ENCODE results near the gene ABCC6.
"Not testable (repeated sequence)": the region's sequence is repeated elsewhere in the genome, so short reads cannot be mapped to it uniquely, and the experiment has no call there.

The ABCC6 gene

DNA sequence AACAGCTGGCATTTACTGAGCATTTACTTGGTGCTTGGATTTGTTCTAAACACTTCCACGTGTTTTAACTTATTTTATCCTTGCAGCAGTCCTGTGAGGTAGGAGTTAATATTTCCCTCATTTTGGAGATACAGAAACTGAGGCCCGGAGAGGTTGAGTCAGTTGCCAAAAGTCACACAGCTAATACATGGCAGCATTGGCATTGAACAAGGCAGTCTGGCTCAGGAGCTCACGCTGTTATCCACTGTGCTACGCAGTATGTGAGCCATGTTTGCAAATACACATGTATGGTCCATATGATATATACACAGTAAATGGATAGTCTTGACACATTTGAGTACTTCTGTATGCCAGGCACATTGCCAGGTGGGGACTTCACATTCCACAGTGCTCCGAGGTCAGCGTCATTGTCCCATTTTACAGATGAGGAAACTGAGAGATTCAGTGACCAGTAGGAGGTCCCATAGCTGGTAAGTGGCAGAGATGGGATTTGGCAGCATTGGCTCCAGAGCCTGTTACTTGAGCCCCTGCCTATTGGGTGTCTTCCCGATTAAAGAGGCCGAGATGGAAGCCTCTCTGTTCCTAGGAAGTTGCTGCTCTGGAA is 110.7 kb downstream of the ABCC6 start:
- no peak for DNase-seq (ENCODE audit: low read depth in 2 of 2)

DNA sequence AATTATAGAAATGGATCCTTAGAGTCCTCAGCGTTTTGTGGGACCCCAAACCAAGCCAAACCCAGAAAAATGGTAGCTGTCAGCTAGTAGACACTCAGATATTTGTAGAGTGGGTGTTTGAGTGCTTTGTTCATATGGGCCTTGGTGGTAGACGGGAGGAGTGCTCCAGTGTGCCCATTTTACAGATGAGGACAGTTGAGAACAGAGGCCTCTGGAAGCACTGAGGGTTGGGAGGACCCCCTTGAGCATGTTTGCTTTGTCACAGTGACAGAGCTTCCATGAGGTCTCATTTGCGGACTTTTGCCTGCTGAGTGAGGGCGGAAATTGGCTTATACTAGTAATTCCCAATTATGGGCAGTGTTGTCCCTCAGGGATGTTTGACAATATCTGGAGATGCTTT is 111.7 kb downstream of the ABCC6 start:
- DNase-seq (ENCODE audit: low read depth in 2 of 2) = no peak

DNA sequence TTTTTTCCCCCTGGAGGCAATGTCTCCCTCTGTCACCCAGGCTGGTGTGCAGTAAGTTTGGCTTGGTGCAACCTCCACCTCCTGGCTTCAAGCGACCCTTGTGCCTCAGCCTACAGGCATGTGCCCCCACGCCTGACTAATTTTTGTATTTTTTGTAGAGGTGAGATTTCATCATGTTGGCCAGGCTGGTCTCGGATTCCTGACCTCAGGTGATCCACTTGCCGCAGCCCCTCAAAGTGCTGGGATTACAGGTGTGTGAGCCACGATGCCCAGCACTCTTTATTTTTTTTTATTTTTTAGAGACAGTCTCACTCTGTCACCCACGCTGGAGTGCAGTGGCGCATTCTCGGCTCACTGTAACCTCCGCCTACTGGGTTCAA is 113.2 kb downstream of the ABCC6 start:
- no peak for DNase-seq (ENCODE audit: low read depth in 2 of 2)

DNA sequence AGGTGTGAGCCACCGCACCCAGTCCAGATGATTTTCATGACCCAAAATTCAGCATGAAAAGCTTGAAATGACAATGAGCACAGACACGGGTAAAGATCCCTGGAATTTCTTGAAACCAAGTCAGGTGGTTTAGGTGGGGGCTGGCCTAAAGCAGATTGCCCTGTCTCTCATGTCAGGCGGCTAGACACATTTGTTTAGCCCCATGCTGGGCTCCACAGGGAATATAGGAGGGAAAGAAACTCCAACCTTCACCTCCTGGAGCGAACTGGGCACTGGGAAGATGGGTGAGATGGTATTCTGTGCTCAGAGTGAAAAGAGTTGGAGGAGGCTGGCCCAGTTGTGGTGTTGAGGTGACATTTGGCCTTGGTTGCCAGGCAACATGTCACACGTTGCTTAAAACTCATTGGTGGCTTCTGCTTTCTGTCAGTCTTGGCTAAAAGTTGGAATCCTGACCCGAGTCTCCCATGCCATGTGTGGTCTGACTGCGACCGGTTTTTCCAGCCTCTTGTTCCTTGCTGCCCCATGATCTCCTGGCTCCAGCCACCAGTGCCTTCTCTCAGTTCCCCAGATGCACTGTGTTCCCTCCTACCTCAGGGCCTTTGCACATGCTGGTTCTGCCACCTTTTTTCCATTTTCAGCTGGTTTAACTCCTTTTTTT is 113.7 kb downstream of the ABCC6 start:
- no peak for DNase-seq (ENCODE audit: low read depth in 2 of 2)

GRCh38 chr16:16108759-16109158 is 114.5 kb downstream of the ABCC6 start:
- no peak for DNase-seq (ENCODE audit: low read depth in 2 of 2)

- DNase-seq (ENCODE audit: low read depth in 2 of 2) = no peak
These were observed 115.5 kb downstream of the ABCC6 start for GRCh38 chr16:16107839-16108238.

DNA sequence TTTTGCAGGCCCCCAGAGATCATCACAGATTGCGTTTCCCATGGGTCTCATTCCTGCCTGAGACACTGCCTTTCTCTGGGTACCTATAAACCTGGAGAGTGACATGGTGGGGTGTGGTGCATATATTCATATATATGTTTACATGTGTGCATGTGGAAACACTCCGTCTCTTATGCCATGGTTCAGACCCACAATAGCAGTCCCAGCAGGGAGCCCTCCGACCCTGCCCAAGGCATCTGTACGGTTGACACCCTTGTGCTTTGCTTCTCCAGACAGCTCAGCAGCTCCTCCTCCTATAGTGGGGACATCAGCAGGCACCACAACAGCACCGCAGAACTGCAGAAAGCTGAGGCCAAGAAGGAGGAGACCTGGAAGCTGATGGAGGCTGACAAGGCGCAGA is 116.8 kb downstream of the ABCC6 start:
- no peak for DNase-seq (ENCODE audit: low read depth in 2 of 2)

GRCh38 chr16:16105646-16106045 is 117.6 kb downstream of the ABCC6 start:
- DNase-seq (ENCODE audit: low read depth in 2 of 2) = no peak

GRCh38 chr16:16104804-16105141 is 118.5 kb downstream of the ABCC6 start:
- DNase-seq (ENCODE audit: low read depth in 2 of 2) = not testable (repeated sequence)

- DNase-seq (ENCODE audit: low read depth in 2 of 2) = not testable (repeated sequence)
These were observed 119.0 kb downstream of the ABCC6 start for GRCh38 chr16:16104132-16104803.

GRCh38 chr16:16102738-16103137 is 120.6 kb downstream of the ABCC6 start:
- DNase-seq (ENCODE audit: low read depth in 2 of 2) = no peak

DNA sequence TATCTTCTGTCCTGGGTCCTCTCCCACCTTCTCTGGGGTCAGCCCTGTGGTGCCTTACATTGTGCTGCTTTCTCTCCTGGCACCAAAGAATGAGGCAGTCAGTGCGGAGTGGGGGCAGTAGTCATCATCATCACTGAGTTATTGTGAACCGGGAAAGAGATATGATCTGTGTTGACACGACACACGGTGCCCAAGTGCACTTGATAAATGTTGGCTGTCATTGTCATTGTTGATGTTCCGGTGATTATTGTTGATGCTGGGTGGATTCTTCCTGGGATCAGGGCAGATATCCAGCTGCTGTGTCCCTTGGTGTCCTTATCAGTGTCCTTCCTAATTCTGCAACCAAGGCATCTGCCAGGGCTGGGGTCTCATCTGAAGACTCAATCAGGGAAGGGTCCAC is 121.7 kb downstream of the ABCC6 start:
- DNase-seq (ENCODE audit: low read depth in 2 of 2) = no peak

GRCh38 chr16:16100631-16101030 is 122.7 kb downstream of the ABCC6 start:
- DNase-seq (ENCODE audit: low read depth in 2 of 2) = no peak

GRCh38 chr16:16099320-16099719 is 124.0 kb downstream of the ABCC6 start:
- no peak for DNase-seq (ENCODE audit: low read depth in 2 of 2)
